Psoas muscle (tissue), 8 donors: ENCODE measurements around the gene TAOK1. TPM values are rescaled to one million over a fixed set of nuclear protein-coding genes. Genes with fewer than 3 reads are reported as not detected.

Experiments
- ATAC-seq, 4 donors: fragments of 200-7000 bp; cut with Tn5 transposase; one replicate each; pipeline ENCODE4 v1.9.1; 2020; ENCODE audit warnings: moderate library complexity in 3 of 4, mild to moderate bottlenecking in 2 of 4
- DNase-seq, 2 donors: peaks; one replicate each; pipeline ENCODE4 v3.0.0-alpha.2; 2020
- H3K27ac ChIP-seq: fragments of 200-600 bp; one replicate; pipeline ENCODE4 v1.8.0; 2022
- H3K27me3 ChIP-seq, 3 donors: fragments of 200-600 bp in 1 of 3; one replicate each; pipeline versions ENCODE4 v1.6.1 to v1.8.0; 2013 to 2022; ENCODE audit warnings: low read length in 2 of 3, mild to moderate bottlenecking in 2 of 3, moderate library complexity in 1 of 3; ENCODE audit not compliant: insufficient read depth in 3 of 3
- H3K36me3 ChIP-seq, 2 donors: fragments of 200-600 bp in 1 of 2; one replicate each; pipeline versions ENCODE4 v1.6.1 to v1.8.0; 2013 to 2022; ENCODE audit warnings: low read depth in 1 of 2, mild to moderate bottlenecking in 1 of 2, moderate library complexity in 1 of 2; ENCODE audit not compliant: insufficient read depth in 1 of 2
- H3K4me1 ChIP-seq: fragments of 200-600 bp; one replicate; pipeline ENCODE4 v1.8.0; 2022
- H3K4me3 ChIP-seq: fragments of 200-600 bp; one replicate; pipeline ENCODE4 v1.8.0; 2022; ENCODE audit warnings: mild to moderate bottlenecking
- H3K9me3 ChIP-seq: fragments of 200-600 bp; one replicate; pipeline ENCODE4 v1.8.0; 2022
- CTCF ChIP-seq: fragments of 200-600 bp; IDR thresholded peaks from one replicate; pipeline ENCODE4 v1.8.0; 2022; ENCODE audit warnings: antibody characterized with exemption
- WGBS, 3 donors: extraction: QIAGEN DNeasy Blood & Tissue Kit; methylation state at CpG; one replicate each; pipeline versions ENCODE4 v1.1.6 to v1.1.7; 2013; 5-methylcytosine and 5-hydroxymethylcytosine counted together
- intact Hi-C, 2 donors: fragments of 100-400 bp; cut with DNase I; formaldehyde crosslinking; loops; one replicate each; pipeline versions ENCODE4 v1.11.0 to v1.14.2; 2022
- polyA plus RNA-seq, 3 donors: library from polyadenylated mRNA; stranded (reverse); fragments of 200-250 nt; gene quantifications; one replicate each; pipeline ENCODE4 v1.2.3, GENCODE V29; 2013
- total RNA-seq, 4 donors: library from RNA; stranded (reverse); fragmentation: NEBNext Ultra II Directional in 2 of 4; extraction: Animal tissue kit (Norgen Biotek cat#: 25700) in 2 of 4; gene quantifications; one replicate each; pipeline versions ENCODE4 v1.2.1 to v1.2.4, GENCODE V29; 2021 to 2023
- donor health status: healthy with polysubstance abuse.
- donor health status: DM: no; HTN: no; CAD: no; lungs with moderate emphysema.
- donor health status: Bipolar disorder and iron deficiency.
- donor health status: healthy.
- donor health status: DM: yes; HTN: yes; CAD: no.
- donor health status: DM: no; HTN: no; CAD: no.
- donor health status: DM: no; HTN: no; CAD: no.
- donor health status: DM: yes; HTN: yes; CAD: no.

Gene TAOK1
- total and polyA plus RNA-seq, 7 donors: 6.3 to 49.8 (median 42.5) TPM

GRCh38 chr17:29483503-29483902 is 93.3 kb downstream of the TAOK1 start:
- 95 to 97% (median 97%) methylated on average over 1 of the region's 1 CpG for WGBS, 3 donors
- no peak overlapping the region for H3K27ac ChIP-seq
- H3K9me3 ChIP-seq: no peaks in the 10 kb centered on the region
- H3K4me3 ChIP-seq: no peak overlapping the region
- DNase-seq: no peak
- intact Hi-C loops: no loop called here
- no peaks in the 10 kb centered on the region for H3K4me1 ChIP-seq
- no peak for TF ChIP-seq CTCF
- no peaks in the 10 kb centered on the region for H3K27me3 ChIP-seq
- ATAC-seq: no peak
- peaks cover 0 to 62% of the 10 kb centered on the region in 2 donors for H3K36me3 ChIP-seq

GRCh38 chr17:29495011-29495410 is 104.8 kb downstream of the TAOK1 start:
- Histone ChIP-seq H3K27me3 (no peaks in the 10 kb centered on the region), H3K36me3 (peaks cover 8 to 100% of the 10 kb centered on the region in 2 donors), H3K4me1 (no peaks in the 10 kb centered on the region), H3K27ac (no peak overlapping the region), H3K9me3 (no peaks in the 10 kb centered on the region), H3K4me3 (no peak overlapping the region)
- TF ChIP-seq CTCF: no peak
- ATAC-seq (no peak), DNase-seq (no peak)
- WGBS, 3 donors: 97 to 99% (median 97%) methylated on average over 1 of the region's 1 CpG
- intact Hi-C loops: no loop called here

DNA sequence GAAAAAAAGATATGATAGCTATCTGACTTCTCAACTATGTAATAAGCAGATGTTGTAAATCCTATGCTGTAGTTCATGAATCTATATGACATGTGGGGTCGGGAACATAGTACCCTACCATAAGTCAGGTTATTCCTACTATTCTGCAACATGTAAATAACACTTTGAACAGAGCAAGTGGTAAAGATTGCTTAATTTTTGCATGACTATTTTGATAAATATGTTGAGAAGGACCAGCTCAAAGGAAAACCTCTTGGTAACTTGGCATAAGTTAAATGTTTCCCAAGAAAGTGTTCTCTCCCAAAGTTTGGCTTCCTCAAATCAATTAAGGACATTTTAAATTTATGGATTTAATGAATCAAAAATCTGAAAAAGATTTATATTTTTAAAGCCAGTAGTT is 114.5 kb downstream of the TAOK1 start:
- Histone ChIP-seq H3K4me3 (no peak overlapping the region), H3K36me3 (peaks cover 5 to 94% of the 10 kb centered on the region in 2 donors), H3K9me3 (no peaks in the 10 kb centered on the region), H3K4me1 (no peaks in the 10 kb centered on the region), H3K27ac (no peak overlapping the region), H3K27me3 (no peaks in the 10 kb centered on the region)
- WGBS, 3 donors: 94 to 100% (median 97%) methylated on average over 1 of the region's 1 CpG
- intact Hi-C loops: no loop called here
- ATAC-seq (no peak), DNase-seq (no peak)
- TF ChIP-seq CTCF: no peak

- WGBS, 3 donors: 74 to 79% (median 76%) methylated on average over 4 of the region's 4 CpGs
- no peak for TF ChIP-seq CTCF
- peaks cover 0 to 94% of the 10 kb centered on the region in 2 donors for H3K36me3 ChIP-seq
These were observed 115.7 kb downstream of the TAOK1 start for GRCh38 chr17:29505836-29506235.

GRCh38 chr17:29510953-29511352 is 120.8 kb downstream of the TAOK1 start:
- Histone ChIP-seq H3K27me3 (no peaks in the 10 kb centered on the region), H3K36me3 (peaks cover 0 to 84% of the 10 kb centered on the region in 2 donors), H3K27ac (no peak overlapping the region), H3K9me3 (no peaks in the 10 kb centered on the region), H3K4me1 (no peaks in the 10 kb centered on the region), H3K4me3 (no peak overlapping the region)
- DNase-seq (no peak), ATAC-seq (no peak)
- 94 to 97% (median 95%) methylated on average over 6 of the region's 6 CpGs for WGBS, 3 donors
- no peak for TF ChIP-seq CTCF
- intact Hi-C loops: no loop called here

More at GRCh38 chr17:29505836-29506235, 115.7 kb downstream of the TAOK1 start:
- no peaks in the 10 kb centered on the region for H3K27me3 ChIP-seq
- H3K27ac ChIP-seq: no peak overlapping the region
- H3K9me3 ChIP-seq: no peaks in the 10 kb centered on the region
- DNase-seq (no peak), ATAC-seq (no peak)
- H3K4me1 ChIP-seq: no peaks in the 10 kb centered on the region
- H3K4me3 ChIP-seq: no peak overlapping the region
- intact Hi-C loops: no loop called here
